ENCODE measurements around the gene PLA2G4C. TPM values are rescaled to one million over a fixed set of nuclear protein-coding genes. Genes with fewer than 3 reads are reported as not detected.
A peak's percentile ranks its signal among the peaks of the same experiment; 100 is the strongest.

PLA2G4C gene
- total RNA-seq, 1 donor from 2014 or later, result 110 TPM

- TF ChIP-seq CTCF (IDR thresholded peaks at IDR 0.05), result no peak
- intact Hi-C loops (cut with DNase I), result no loop called here
- Histone ChIP-seq H3K4me3 (peak overlapping the region; percentile 56 to 59), H3K27ac (peak overlapping the region; percentile 91 to 93), H3K27me3 (no peaks in the 10 kb centered on the region), H3K9me3 (no peaks in the 10 kb centered on the region), H3K36me3 (no peaks in the 10 kb centered on the region), H3K4me1 (peaks cover 0 to 17% of the 10 kb centered on the region in 2 donors)
- DNase-seq (ENCODE audit: low spot score in 2 of 2), result no peak
Observed at GRCh38 chr19:48111280-48111679, 663 bp upstream of the PLA2G4C start.

- no peak for TF ChIP-seq CTCF (IDR thresholded peaks at IDR 0.05)
- Histone ChIP-seq H3K4me3 (no peak overlapping the region), H3K9me3 (no peaks in the 10 kb centered on the region), H3K27ac (peak overlapping the region; percentile 91 to 93), H3K27me3 (no peaks in the 10 kb centered on the region), H3K4me1 (peaks cover 0 to 17% of the 10 kb centered on the region in 2 donors), H3K36me3 (peaks cover 0 to 5% of the 10 kb centered on the region in 2 donors)
- intact Hi-C loops (cut with DNase I), result loop anchor here (5.0 kb wide), 1 partner anchor 148 kb away; the partner anchor contains the start of gene CARD8
- DNase-seq (ENCODE audit: low spot score in 2 of 2), result no peak
Observed at GRCh38 chr19:48108997-48109782, 1.4 kb downstream of the PLA2G4C start.

- no peaks in the 10 kb centered on the region for H3K9me3 ChIP-seq
- H3K27ac ChIP-seq, result no peak overlapping the region
- peaks cover 13 to 30% of the 10 kb centered on the region in 2 donors for H3K36me3 ChIP-seq
- H3K4me1 ChIP-seq, result peaks cover 0 to 6% of the 10 kb centered on the region in 2 donors
- no peaks in the 10 kb centered on the region for H3K27me3 ChIP-seq
- H3K4me3 ChIP-seq, result no peak overlapping the region
- no peak for DNase-seq (ENCODE audit: low spot score in 2 of 2)
- no peak for TF ChIP-seq CTCF (IDR thresholded peaks at IDR 0.05)
- intact Hi-C loops (cut with DNase I), result no loop called here
Observed at GRCh38 chr19:48103922-48104321, 6.7 kb downstream of the PLA2G4C start.

GRCh38 chr19:48102870-48103751 lies 7.5 kb downstream of the PLA2G4C start:
- intact Hi-C loops (cut with DNase I), result no loop called here
- Histone ChIP-seq H3K4me3 (no peak overlapping the region), H3K36me3 (peaks cover 17 to 34% of the 10 kb centered on the region in 2 donors), H3K27ac (no peak overlapping the region), H3K27me3 (no peaks in the 10 kb centered on the region), H3K9me3 (no peaks in the 10 kb centered on the region), H3K4me1 (peaks cover 0 to 2% of the 10 kb centered on the region in 2 donors)
- DNase-seq (ENCODE audit: low spot score in 2 of 2), result no peak
- TF ChIP-seq CTCF (IDR thresholded peaks at IDR 0.05), result peak in 2 of 3 experiments; percentile 33 to 45

GRCh38 chr19:48095612-48096175 lies 14.9 kb downstream of the PLA2G4C start:
- DNase-seq (ENCODE audit: low spot score in 2 of 2), result no peak
- H3K36me3 ChIP-seq, result peaks cover 46 to 57% of the 10 kb centered on the region in 2 donors
- H3K4me1 ChIP-seq, result no peaks in the 10 kb centered on the region
- no peak overlapping the region for H3K4me3 ChIP-seq
- H3K9me3 ChIP-seq, result no peaks in the 10 kb centered on the region
- intact Hi-C loops (cut with DNase I), result no loop called here
- H3K27ac ChIP-seq, result no peak overlapping the region
- no peaks in the 10 kb centered on the region for H3K27me3 ChIP-seq
- no peak for TF ChIP-seq CTCF (IDR thresholded peaks at IDR 0.05)

Data from ascending aorta (tissue), 2 donors.